VCaP (cell line): ENCODE measurements around the gene NDST4.

Source experiments
- H3K27ac ChIP-seq: fragments of 450-650 bp; 2 replicates; pipeline ENCODE4 v1.5.1; 2017
- TF ChIP-seq, protein P1 (sequence below): fragments of 450-650 bp; conservative IDR thresholded peaks from 2 replicates; pipeline ENCODE4 v1.5.1; 2017; ENCODE audit warnings: mild to moderate bottlenecking, moderate library complexity

The NDST4 gene

DNA sequence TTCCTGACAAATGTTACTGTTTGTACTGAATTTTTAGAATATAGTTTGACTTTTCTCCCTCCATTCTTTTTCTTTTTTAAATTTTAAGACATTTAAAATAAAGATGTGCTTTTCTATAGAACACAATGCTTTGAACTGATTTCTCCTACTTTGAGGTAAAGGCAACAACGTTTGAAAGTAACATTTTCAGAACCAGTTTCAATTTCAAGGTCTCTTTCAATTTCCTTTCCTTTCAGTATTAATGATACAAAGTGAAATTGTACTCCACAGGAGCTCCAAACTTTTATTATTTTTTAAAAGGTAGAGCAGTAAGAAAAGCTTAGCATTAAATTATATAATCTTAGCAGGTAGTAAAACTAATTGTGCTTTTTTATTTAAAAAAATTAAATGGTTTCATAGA, 54.9 kb downstream of the NDST4 start:
- TF ChIP-seq, protein P1, sequence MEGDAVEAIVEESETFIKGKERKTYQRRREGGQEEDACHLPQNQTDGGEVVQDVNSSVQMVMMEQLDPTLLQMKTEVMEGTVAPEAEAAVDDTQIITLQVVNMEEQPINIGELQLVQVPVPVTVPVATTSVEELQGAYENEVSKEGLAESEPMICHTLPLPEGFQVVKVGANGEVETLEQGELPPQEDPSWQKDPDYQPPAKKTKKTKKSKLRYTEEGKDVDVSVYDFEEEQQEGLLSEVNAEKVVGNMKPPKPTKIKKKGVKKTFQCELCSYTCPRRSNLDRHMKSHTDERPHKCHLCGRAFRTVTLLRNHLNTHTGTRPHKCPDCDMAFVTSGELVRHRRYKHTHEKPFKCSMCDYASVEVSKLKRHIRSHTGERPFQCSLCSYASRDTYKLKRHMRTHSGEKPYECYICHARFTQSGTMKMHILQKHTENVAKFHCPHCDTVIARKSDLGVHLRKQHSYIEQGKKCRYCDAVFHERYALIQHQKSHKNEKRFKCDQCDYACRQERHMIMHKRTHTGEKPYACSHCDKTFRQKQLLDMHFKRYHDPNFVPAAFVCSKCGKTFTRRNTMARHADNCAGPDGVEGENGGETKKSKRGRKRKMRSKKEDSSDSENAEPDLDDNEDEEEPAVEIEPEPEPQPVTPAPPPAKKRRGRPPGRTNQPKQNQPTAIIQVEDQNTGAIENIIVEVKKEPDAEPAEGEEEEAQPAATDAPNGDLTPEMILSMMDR: no peak
- no peak overlapping the region for H3K27ac ChIP-seq

DNA sequence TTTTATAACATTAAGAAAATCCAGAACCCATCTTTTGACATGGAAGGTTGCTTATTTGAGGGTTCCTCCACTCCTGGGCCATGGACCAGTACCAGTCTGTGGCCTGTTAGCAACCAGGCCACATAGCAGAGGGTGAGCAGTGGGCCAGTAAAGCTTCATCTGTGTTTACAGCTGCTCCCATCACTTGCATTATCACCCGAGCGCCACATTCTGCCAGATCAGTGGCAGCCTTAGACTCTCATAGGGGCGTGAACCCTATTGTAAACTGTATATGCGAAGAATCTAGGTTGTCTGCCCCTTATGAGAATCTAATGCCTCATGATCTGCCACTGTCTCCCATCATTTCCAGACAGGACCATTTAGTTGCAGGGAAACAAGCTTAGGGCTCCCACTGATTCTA, 58.6 kb downstream of the NDST4 start:
- TF ChIP-seq, protein P1: peak; percentile 47; the same call in 1 of the 2 replicates
- no peak overlapping the region for H3K27ac ChIP-seq

DNA sequence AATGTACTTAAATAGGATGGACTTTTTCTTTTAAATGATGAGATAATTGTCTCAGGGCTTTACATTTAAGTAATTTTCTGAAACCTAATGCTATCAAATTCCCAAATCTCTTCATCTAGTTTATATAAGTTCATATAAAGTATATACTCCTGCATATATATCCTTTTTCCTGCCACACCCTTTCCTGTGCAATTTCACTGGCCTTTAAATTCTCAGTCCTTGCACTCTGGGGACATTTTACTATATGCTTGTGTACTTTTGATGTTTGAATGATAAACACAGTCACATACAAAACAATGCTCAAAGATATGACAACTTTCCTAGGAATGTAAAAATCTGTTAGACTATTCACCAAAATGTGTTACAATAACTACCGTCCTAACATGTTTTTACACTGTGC, 60.1 kb downstream of the NDST4 start:
- TF ChIP-seq, protein P1: no peak
- no peak overlapping the region for H3K27ac ChIP-seq

DNA sequence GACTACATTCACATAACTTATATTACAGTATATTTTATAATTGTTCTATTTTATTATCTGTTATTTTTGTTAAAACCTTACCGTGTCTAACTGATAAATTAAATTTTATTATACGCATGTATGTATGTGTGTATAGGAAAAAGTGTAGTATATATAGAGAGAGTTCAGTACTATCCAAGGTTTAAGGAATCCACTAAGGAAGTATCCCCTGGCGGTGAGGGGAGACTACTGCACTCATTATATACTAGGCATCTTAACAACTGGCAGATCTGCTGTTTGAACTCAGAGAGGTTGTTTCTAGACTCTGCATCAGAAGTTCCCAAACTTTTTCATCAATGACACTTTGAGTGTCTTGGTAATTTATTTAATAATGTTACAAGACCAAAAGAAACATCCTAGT, 70.9 kb downstream of the NDST4 start:
- no peak overlapping the region for H3K27ac ChIP-seq
- TF ChIP-seq, protein P1: no peak

DNA sequence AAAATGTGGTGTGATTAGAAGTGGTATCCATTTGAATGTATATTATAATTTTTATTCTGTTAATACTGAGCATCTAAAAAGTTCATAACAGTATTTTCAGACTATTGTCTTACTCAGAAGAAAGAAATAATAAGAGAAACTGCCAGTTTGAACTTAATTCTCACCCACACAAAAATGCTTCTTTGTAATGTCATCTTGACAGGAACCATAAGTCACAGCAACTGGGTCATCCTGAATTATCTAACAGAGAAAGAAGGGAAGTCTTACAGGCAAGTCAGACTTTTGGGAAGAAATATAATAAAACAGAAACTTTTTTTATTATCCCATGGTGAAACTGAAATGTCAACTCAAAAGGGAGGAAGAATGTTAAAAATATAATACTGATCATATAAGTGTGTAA, 83.1 kb downstream of the NDST4 start:
- TF ChIP-seq, protein P1: no peak
- H3K27ac ChIP-seq: no peak overlapping the region

DNA sequence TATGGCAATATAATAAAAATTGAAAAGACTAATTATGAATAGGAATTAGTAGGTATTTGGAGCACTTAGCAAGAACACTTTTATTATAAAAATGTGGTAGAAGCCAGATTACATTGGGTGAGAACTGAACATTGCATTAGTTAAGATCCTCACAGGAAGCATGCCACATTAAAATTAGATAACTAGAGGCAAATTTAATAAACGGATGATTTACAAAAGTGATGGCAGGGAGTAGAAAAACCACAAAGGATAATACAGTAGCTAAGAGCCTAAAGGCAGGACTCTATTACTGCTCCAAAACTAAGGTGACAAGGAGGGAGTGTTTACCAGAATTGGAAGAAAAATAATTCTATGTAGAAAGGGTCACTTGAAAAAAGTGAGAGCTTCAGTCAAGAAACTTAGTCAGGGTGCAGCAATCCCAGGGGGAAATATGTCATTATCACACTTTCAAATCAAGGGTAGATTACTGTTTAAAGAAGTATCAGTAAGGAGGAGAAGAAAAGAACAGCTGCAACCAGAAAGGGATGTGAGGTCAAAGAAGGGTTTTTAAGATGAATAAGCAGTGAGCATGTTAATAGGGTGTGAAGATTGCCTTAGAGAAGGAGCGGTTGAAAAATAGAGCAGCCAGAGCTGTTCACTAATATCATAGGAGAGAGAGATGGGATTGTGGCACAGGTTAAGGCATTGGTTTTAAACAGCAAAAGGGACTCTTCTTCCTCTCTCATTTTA, 84.6 kb downstream of the NDST4 start:
- TF ChIP-seq, protein P1: no peak
- no peak overlapping the region for H3K27ac ChIP-seq

DNA sequence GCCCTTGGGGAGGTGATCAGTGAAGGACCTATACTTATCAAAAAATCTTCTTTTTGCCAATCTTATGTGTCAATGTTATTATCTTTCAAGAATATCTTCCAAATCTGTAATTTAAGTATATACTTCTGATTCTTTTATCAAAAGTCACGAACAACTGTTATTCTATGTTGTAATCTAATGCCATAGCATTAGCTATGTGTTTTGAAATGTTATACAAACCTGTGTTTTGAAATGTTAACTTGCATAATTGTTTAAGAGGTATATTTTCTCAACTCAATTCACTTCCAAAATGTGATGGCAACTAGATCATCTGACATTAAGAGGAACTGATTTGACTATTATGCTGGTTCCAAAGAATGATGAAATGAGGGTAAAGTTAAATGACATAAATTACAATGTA, 113.5 kb downstream of the NDST4 start:
- TF ChIP-seq, protein P1: no peak
- no peak overlapping the region for H3K27ac ChIP-seq
